NT2/D1 (cell line): ENCODE measurements around the gene TFE3.
A peak's percentile ranks its signal among the peaks of the same experiment; 100 is the strongest.
"Not testable (repeated sequence)": the region's sequence is repeated elsewhere in the genome, so short reads cannot be mapped to it uniquely, and the experiment has no call there.

ENCODE experiments used
- DNase-seq: peaks from one replicate; pipeline ENCODE4 v3.0.0-alpha.2; 2011; ENCODE audit warnings: low read depth, low spot score
- H3K27me3 ChIP-seq: 2 replicates; pipeline ENCODE4 v1.6.0; 2011; ENCODE audit warnings: mild to moderate bottlenecking; ENCODE audit not compliant: insufficient read length, insufficient read depth
- H3K36me3 ChIP-seq: 2 replicates; pipeline ENCODE4 v1.6.1; 2011; ENCODE audit warnings: mild to moderate bottlenecking, low read length, mixed read lengths; ENCODE audit not compliant: insufficient read depth, insufficient read length
- H3K4me1 ChIP-seq: 2 replicates; pipeline ENCODE4 v1.5.1; 2011; ENCODE audit not compliant: insufficient read depth, insufficient read length
- H3K4me3 ChIP-seq: 2 replicates; pipeline ENCODE4 v1.5.1; 2011; ENCODE audit warnings: low read depth; ENCODE audit not compliant: insufficient read length
- H3K9ac ChIP-seq: 2 replicates; pipeline ENCODE4 v1.6.0; 2011; ENCODE audit warnings: low read depth; ENCODE audit not compliant: insufficient read length
- H3K9me3 ChIP-seq: 2 replicates; pipeline ENCODE4 v1.5.1; 2011; ENCODE audit warnings: mild to moderate bottlenecking, low read length; ENCODE audit not compliant: insufficient read depth
- SUZ12 ChIP-seq: IDR thresholded peaks from 2 replicates; pipeline ENCODE4 v1.6.1; 2011; ENCODE audit not compliant: insufficient read length, insufficient read depth; ENCODE audit errors: extremely low read depth
- YY1 ChIP-seq: IDR thresholded peaks from 2 replicates; pipeline ENCODE4 v1.6.1; 2011; ENCODE audit not compliant: insufficient read length, insufficient read depth
- ZNF274 ChIP-seq: IDR thresholded peaks from 2 replicates; pipeline ENCODE4 v1.6.1; 2011; ENCODE audit warnings: mild to moderate bottlenecking, low read depth, low read length

The TFE3 gene

DNA sequence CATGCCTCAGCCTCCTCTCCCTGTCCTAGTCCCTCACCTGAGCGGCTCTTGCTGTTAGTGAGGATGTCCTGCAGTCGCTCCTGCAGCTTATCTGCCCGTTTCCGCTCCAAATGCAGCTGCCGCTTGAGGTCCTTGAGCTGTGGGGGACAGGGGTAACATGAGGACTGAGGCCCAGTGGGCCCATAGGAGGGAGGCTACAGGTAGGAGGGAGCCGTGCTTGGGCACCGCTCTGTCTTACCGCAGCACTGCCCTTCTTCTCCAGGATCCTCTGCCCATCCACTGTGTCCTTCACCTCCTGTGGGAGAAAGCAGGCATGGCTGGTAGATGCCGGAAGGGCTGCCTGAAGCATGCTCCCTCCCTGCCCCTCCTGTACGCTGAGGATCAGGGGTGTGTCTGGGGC, 62.0 kb downstream of the TFE3 start:
- H3K36me3 ChIP-seq: peaks cover 68% of the 10 kb centered on the region
- no peak overlapping the region for H3K4me3 ChIP-seq
- no peaks in the 10 kb centered on the region for H3K27me3 ChIP-seq
- no peaks in the 10 kb centered on the region for H3K9me3 ChIP-seq
- peak overlapping the region; percentile 17 for H3K9ac ChIP-seq
- no peak for DNase-seq
- no peaks in the 10 kb centered on the region for H3K4me1 ChIP-seq
- TF ChIP-seq SUZ12: no peak
- TF ChIP-seq YY1: no peak
- no peak for TF ChIP-seq ZNF274

DNA sequence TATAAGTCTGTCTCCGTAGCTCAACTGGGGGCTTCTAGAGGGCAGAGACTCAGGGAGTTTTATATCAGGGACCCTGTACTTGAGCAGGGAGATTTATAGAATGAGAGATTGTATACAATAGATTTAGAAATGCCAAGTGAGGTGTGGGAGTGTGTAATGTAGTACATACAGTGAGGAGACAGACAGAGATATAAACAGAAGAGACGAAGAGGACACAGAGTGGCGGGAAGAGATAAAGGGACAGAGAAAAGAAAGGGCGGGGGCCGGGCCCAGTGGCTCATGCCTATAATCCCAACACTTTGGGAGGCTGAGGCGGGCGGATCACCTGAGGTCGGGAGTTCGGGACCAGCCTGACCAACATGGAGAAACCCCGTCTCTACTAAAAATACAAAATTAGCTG, 62.8 kb downstream of the TFE3 start:
- not testable (repeated sequence) for H3K4me1 ChIP-seq, H3K9ac ChIP-seq, DNase-seq, H3K27me3 ChIP-seq, H3K9me3 ChIP-seq, H3K4me3 ChIP-seq
- H3K36me3 ChIP-seq: peaks cover 72% of the 10 kb centered on the region
